Endometrial microvascular endothelial cells (primary cell): ENCODE results near the gene ENDOU. TPM values are rescaled to one million over a fixed set of nuclear protein-coding genes. Genes with fewer than 3 reads are reported as not detected.

Source experiments
- in situ Hi-C: cut with HindIII; loops from 2 replicates; pipeline ENCODE4 v1.10.0; 2017; ENCODE audit warnings: low sequenced_read_pairs, low pct_unique_long_range_greater_than_20kb; ENCODE audit errors: inconsistent ontology term
- total RNA-seq: library from RNA; depleted of rRNA; stranded (reverse); fragments of >200 nt; gene quantifications from one replicate; pipeline ENCODE4 v1.2.3, GENCODE V29; 2015; ENCODE audit errors: inconsistent ontology term

The ENDOU gene
- not detected for total RNA-seq

DNA sequence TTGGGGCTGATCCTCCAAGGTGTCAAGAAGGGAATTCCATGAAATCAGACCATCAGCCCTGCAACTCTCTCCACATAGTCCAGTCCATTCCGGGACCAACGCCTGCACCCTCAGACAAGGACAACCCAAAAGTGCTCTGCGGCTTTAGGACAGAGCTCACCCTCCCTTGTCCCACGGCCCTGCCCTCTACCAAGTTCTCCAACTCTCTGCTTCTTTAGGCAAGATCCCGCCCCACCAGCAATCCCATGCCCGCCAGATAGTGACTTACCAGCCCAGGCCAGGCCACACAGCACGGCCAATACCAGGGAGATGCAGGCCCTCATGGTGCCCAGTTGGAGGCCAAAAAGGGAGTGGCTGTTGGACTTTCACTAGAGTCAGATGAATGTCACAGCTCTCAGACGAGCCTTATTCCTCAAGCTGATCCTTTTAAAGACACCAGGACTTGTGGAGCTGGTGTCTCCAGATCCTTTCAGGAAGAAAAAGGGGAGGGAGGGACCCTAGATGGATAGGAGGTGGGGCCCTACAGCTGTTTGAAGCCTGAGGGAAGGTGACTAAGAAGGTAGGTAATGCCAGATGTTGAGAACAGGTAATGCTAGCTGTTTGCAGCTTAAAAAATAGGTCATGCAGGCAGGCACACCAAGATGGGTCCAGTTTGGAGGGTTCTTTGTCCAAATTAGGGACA lies at the start of gene ENDOU:
Gene ENDOU (minus strand): TSS at position 400 of the 682 bp plus-strand sequence. CDS start 77 bp downstream, at position 323.
- in situ Hi-C loops, result no loop called here

GRCh38 chr12:47774663-47775062 lies 49.4 kb upstream of the ENDOU start:
- in situ Hi-C loops, result no loop called here

DNA sequence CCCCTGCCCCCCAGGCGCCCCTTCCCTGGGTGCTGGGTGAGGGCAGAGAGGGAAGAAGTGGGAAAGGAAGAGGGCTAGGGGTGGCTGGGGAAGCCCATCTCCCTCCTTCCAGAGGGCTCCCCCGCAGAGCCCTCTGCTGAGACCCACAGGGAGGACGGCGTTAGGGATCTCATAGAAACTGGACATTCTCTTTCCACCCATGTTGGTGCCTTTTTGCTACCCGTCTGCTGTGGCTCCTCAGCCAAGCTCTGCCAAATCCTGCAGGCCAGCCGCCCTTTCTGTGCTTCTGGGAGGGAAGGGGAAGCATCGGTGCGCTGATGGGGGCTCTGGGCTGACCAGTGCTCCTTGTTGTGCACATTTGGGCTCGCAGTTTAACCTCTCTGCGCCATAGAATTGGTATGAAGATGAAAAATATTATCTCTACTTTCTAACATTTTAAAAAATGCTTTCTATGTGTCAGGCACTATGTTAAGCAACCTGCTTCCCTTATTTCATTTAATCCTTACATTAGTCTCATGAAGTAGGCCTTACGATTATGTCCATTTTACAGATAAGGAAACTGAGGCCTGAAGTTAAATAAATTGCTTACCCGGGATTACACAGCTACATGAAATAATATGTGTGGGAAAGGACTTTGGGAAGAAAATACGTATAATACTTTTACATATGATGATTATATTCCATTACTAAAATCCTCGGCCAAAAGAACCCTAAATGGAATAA lies 48.7 kb upstream of the ENDOU start:
- in situ Hi-C loops, result no loop called here

DNA sequence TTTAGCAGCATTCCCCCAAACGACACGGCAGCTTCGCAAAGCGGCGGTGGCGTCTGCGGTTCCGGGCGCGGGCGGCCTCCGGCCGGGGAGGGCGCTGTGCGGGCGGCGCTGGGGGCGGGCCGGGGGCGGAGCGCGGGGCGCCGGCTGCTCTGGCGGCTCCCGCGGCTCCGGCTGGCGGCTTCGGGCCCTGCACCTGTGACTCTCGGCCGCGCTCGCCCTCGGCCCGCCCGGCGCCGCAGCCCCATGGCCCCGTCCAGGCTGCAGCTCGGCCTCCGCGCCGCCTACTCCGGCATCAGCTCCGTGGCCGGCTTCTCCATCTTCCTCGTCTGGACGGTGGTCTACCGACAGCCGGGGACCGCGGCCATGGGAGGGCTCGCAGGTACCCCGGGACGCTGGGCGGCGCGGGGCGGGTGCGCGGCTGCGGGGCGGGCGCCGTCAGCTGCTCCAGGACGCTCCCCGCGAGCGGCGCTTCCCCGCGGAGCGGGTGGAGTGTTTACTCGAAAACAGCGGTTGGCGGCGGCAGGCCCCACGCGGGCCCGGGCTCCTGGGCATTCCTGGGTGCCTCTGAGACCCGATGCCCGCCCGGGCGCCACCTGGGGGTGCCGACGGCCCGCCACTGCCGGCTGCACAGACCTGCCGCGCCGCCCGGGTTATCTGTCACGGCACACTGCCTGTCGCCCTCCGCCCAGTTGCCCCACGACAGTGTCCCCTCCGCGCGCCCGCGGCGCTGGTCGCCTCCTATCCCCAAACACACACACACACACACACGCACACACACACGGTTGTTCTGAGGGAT lies 48.0 kb upstream of the ENDOU start, which contains the start of gene SLC48A1:
Gene SLC48A1 (plus strand): TSS at position 177 of the 796 bp plus-strand sequence. CDS start 67 bp downstream, at position 244.
- in situ Hi-C loops, result no loop called here

DNA sequence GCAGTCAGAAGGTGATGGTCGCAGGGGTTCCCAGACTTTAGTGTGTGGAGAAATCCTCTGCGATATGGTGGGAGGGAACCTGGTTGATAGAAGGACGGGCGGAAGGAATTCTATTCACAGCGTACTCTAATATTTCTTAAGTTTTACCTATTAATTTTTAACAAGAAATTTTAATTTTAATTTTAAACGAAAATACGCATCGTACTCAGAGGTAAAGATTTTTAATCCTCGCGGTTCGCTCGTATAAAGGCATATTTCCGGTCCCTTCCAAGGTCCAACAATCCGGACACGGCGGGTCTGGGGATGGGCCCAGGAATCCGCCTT lies 47.4 kb upstream of the ENDOU start:
- in situ Hi-C loops, result no loop called here

GRCh38 chr12:47772094-47772660 lies 46.9 kb upstream of the ENDOU start:
- in situ Hi-C loops, result no loop called here

- in situ Hi-C loops, result no loop called here
Measured at GRCh38 chr12:47771304-47771703, 46.0 kb upstream of the ENDOU start.

- in situ Hi-C loops, result no loop called here
Measured at GRCh38 chr12:47770086-47770726, 44.9 kb upstream of the ENDOU start.

DNA sequence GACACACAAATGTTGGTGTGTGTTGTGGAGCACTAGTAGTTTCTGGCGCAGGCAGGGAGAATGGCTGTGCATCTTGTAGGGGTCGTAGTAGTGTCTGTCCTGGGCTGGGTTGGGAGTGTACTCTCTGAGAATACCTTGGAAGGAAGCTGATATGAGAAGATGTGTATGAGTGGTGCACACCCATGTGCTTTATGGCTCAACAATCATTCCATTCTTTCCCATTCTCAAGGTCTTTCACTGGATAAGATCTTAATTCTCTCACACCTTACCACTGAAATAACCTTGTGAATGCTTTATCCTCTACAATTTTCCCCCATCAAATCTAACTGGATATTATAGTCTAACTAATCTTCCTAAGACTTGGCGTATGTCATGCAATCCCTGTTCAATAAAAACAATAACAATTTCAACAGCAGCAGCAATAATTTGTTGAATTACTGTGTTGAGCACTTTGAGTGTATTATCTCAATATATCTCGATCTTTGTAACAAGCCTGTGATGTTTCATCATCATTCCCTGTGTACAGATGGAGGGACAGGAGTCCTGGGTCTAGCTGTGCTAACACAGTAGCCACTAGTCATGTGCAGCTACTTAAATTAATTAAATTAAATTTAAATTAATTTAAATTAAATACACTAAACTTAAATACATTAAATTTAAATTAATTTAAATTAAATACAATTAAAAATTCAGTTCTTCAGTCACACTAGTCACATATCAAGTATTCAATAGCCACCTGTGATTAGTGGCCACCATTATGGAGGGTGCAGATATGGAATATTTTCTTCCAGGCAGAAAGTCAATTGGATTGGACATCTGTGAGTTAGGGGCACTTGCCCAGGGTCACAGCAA lies 44.2 kb upstream of the ENDOU start:
- in situ Hi-C loops, result no loop called here

DNA sequence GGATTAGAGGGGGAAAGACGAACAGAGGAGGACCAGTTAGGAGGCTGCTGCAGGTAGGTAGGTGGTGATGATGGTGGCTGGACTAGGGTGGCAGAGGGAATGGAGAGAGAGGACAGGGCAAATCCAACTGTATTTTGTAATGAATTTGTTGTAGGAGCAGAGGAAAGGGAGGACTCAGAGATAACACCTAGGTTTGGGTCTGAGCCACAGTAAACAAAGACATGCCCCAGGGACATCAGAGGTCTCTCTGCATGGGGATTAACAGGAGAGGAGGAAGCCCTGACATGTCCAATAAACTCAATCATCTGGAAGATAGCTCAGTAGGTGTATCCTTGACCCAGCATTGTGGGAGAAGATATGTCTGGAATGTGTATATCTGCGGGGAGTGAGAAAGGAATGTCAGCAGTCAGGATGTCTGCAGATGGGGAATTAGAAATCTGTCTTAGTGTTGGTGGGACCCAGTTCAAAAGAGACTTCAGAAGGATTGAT lies 43.1 kb upstream of the ENDOU start:
- in situ Hi-C loops, result no loop called here

GRCh38 chr12:47767216-47767724 lies 42.0 kb upstream of the ENDOU start:
- in situ Hi-C loops, result no loop called here

DNA sequence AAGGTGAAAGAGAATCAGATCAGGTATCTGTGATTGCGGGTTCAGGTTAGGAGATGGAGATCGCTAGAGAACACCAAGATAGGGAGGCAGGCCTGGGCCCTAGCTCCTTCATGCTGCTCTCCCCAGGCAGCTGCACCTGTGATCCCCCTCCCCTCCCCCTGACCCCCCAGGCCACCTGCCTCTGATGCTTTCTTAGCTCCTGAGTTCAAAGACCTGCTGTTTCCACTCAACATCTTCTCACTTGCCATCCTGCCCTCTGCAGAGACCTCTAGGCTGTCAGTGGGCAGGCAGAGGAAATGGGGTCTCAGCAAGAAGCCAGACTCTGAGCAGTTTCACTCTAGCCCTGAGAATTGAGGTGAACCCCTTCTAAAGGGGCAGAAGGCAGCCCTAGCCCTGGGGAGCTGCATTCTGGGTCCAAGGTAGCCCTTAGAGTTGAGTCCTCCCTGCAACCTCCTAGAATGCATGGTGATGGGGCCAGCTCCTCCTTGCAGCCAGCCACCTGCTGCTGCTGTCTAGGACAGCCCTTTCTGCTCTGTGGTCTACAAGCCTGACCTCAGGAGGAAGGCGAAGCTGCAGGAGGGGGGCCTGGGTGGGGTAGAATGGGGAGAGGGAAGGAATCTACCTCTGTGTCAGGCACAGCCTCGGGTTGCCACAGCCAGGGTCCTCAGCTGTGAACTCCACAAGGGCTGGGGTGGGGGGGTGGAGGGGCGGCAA lies 41.4 kb upstream of the ENDOU start:
- in situ Hi-C loops, result no loop called here

GRCh38 chr12:47763481-47764346 lies 38.4 kb upstream of the ENDOU start:
- in situ Hi-C loops, result no loop called here

DNA sequence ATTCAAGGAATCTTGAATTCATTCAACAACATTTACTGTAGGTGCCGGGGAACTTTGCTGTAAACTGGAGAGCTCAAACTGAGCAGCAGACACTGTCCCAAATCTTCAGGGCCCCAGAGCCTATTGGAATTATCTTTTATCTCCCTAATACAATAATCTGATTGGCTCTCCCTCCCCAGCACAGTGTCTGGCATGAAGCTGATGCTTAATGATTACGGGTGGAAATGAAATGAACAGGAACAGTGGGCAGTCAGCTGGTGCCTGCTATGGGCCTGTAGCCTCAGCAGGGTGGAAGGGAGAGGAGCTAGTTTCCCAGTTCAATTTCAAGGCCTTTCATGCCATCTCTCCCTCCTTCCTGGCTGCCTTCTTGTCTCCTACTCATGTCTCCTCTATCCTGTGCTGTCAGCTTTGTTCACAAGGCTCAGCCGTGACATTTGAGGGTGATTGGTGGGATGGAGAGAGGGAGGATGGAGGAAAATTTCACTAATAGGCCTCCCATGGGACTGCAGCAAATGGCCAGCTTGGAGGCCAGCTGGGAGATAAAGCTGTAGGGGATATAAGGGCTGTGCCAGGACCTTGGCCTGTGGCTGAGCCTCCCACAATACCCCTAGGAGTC lies 37.7 kb upstream of the ENDOU start:
- in situ Hi-C loops, result no loop called here

GRCh38 chr12:47758834-47759690 lies 33.8 kb upstream of the ENDOU start, which contains the start of gene RAPGEF3:
Gene RAPGEF3, minus strand, starts transcription at chr12:47758880. Its CDS starts 324 bp downstream, at chr12:47758556.
- in situ Hi-C loops, result no loop called here
